Right lobe of liver (tissue), 6 donors: Measurements from ENCODE around the gene ALDH1L1. TPM values are rescaled to one million over a fixed set of nuclear protein-coding genes. Genes with fewer than 3 reads are reported as not detected.

Experiments used
- ATAC-seq, 4 donors: fragments of 200-7000 bp; cut with Tn5 transposase; one replicate each; pipeline ENCODE4 v1.9.1; 2020; ENCODE audit warnings: mild to moderate bottlenecking in 4 of 4, moderate library complexity in 4 of 4
- DNase-seq, 3 donors: peaks; one replicate each; pipeline ENCODE4 v3.0.0-alpha.2; 2020
- H3K27ac ChIP-seq, 3 donors: fragments of 200-600 bp; one replicate each; pipeline ENCODE4 v1.8.0; 2022
- H3K27me3 ChIP-seq, 2 donors: fragments of 200-600 bp; one replicate each; pipeline ENCODE4 v1.8.0; 2022
- H3K36me3 ChIP-seq, 4 donors: fragments of 200-600 bp; sonication (generic) in 1 of 4; one replicate each; pipeline versions ENCODE4 v1.5.1 to v1.8.0; 2017 to 2022; ENCODE audit warnings: control low read depth in 1 of 4
- H3K4me1 ChIP-seq, 4 donors: fragments of 200-600 bp; sonication (generic) in 1 of 4; one replicate each; pipeline versions ENCODE4 v1.5.1 to v1.8.0; 2017 to 2022; ENCODE audit warnings: control low read depth in 1 of 4
- H3K4me3 ChIP-seq, 3 donors: fragments of 200-600 bp; one replicate each; pipeline ENCODE4 v1.8.0; 2022
- H3K9me3 ChIP-seq, 4 donors: fragments of 200-600 bp; sonication (generic) in 1 of 4; one replicate each; pipeline versions ENCODE4 v1.5.1 to v1.8.0; 2017 to 2022; ENCODE audit warnings: control low read depth in 1 of 4
- POLR2A ChIP-seq: fragments of 450-650 bp; IDR thresholded peaks from one replicate; pipeline ENCODE4 v1.6.1; 2017; ENCODE audit warnings: antibody characterized with exemption, mild to moderate bottlenecking
- WGBS: methylation state at CpG from one replicate; pipeline ENCODE4 v1.1.6; 2018; ENCODE audit warnings: low coverage, low lambda C conversion rate; ENCODE audit not compliant: insufficient coverage; ENCODE audit errors: missing lambda C conversion rate; 5-methylcytosine and 5-hydroxymethylcytosine counted together
- intact Hi-C, 2 donors: fragments of 100-400 bp; cut with DNase I; formaldehyde crosslinking; loops; one replicate each; pipeline versions ENCODE4 v1.11.2 to v1.14.1; 2022
- total RNA-seq, 6 experiments: library from RNA; depleted of rRNA in 2 of 6; stranded (reverse); fragments of >200 nt in 2 of 6; fragmentation: NEBNext Ultra II Directional in 3 of 6; extraction: Animal tissue kit (Norgen Biotek cat#: 25700) in 3 of 6; gene quantifications; one replicate each; pipeline versions ENCODE4 v1.1.0 to v1.2.4, GENCODE V29; 2016 to 2023
- TF ChIP-seq, protein P1 (sequence below), 4 donors: fragments of 200-600 bp in 3 of 4; fragments of 450-650 bp in 1 of 4; IDR thresholded peaks; one replicate each; pipeline versions ENCODE4 v1.5.1 to v1.8.0; 2016 to 2022; ENCODE audit warnings: antibody characterized with exemption in 4 of 4, mild to moderate bottlenecking in 2 of 4
- donor health status: DM: no; HTN: yes; CAD: no.
- donor health status: DM: no; HTN: no; CAD: no.
- donor health status: DM: no; HTN: no; CAD: no.
- donor health status: DM: no; HTN: yes; CAD: no.
- donor health status: DM: no; HTN: yes; CAD: no.

The ALDH1L1 gene
- total RNA-seq, 6 experiments from 2014 or later: 94.9 to 962 (median 353) TPM

DNA sequence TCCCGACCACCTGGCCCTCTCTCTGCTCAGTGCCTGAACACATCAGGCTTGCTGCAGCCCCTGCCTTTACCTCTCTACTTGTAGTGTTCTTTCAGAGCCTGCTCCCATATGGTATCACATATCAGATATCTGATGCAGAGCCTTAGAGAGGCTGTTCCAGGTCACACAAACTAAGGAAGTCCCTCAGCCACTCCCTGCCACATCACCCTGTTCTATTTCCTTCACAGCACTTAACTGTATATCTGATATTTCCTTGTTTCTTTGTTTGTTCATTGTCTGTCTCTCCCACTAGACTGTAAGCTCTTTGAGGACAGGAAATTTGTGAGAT, 976 bp upstream of the ALDH1L1 start:
- no peak for DNase-seq
- no peaks in the 10 kb centered on the region for H3K9me3 ChIP-seq
- peak overlapping the region; percentile 75 to 100 (median 97) for H3K27ac ChIP-seq
- H3K27me3 ChIP-seq: no peaks in the 10 kb centered on the region
- intact Hi-C loops: no loop called here
- no peaks in the 10 kb centered on the region for H3K36me3 ChIP-seq
- no peak for ATAC-seq
- 8% methylated on average over 1 of the region's 1 CpG for WGBS
- TF ChIP-seq POLR2A: no peak
- TF ChIP-seq, protein P1, sequence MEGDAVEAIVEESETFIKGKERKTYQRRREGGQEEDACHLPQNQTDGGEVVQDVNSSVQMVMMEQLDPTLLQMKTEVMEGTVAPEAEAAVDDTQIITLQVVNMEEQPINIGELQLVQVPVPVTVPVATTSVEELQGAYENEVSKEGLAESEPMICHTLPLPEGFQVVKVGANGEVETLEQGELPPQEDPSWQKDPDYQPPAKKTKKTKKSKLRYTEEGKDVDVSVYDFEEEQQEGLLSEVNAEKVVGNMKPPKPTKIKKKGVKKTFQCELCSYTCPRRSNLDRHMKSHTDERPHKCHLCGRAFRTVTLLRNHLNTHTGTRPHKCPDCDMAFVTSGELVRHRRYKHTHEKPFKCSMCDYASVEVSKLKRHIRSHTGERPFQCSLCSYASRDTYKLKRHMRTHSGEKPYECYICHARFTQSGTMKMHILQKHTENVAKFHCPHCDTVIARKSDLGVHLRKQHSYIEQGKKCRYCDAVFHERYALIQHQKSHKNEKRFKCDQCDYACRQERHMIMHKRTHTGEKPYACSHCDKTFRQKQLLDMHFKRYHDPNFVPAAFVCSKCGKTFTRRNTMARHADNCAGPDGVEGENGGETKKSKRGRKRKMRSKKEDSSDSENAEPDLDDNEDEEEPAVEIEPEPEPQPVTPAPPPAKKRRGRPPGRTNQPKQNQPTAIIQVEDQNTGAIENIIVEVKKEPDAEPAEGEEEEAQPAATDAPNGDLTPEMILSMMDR (IDR thresholded peaks at IDR 0.05): no peak
- peaks cover 0 to 39% (median 18%) of the 10 kb centered on the region in 4 donors for H3K4me1 ChIP-seq
- peak overlapping the region; percentile 69 to 91 (median 88) for H3K4me3 ChIP-seq

DNA sequence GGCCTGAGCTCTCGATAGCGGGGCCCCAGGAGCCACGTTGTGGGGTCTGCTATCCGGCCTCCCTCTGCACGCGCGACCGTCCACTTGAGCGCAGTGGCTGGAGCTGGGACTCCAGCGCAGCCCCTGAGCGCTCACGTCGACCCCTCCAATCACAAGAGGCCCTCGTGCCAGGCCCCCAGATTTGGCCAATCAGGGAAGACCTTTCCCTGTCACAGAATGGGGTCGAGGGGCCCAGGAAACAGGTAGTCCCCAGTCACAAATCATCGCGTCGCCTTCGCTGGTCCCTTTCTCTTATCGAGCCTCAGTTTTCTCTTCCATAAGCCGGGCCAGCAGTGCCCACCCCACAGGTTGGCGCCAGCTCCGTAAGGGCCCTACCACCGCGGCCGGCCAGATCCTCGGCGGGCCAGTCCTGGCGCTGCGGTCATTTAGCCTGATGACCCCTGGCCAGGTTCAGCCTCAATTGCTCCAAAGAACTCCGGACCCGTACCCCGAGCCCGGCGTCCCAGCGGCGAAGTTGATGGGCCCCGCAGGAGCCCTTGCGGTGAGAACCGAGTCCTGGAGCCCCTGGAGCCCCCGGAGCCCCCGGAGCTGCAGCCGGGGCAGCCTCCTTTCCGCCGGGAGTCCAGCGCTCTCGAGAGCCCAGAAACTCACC, 435 bp downstream of the ALDH1L1 start:
- 0% methylated on average over 6 of the region's 47 CpGs for WGBS
- ATAC-seq: peak; percentile 36 to 63 (median 59)

DNA sequence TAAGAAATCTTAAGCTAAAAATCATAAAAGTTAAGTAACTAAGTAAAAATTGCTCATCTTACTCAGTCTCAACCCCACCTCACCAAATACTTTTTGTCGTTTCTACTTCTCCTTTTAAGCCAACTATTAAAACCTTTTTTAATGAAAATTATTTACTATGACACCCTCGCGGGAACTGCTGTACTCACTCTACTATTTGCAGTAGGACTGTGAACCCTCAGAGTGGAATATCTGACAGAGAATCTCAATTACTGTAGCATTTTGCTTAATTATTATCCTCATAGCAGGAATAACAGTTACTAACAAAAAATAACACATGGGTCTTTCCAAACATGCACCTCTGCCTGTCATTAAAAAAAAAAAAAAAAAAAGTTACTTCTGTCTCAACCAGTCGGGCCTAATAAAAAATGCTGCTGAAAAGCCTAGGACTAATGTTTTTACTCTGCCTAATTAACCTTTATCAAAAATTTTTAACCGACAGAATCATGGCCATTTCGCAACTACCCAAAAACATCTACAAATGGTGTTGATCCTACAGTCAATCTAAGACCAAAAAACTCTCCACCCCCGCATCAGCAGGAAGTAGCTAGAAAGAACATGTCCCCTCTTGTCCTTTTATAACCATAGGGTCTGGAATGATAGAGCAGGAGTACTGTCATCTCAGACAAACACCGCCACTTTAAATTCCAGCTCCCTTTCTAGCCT, 10.2 kb downstream of the ALDH1L1 start:
- no peak overlapping the region for H3K27ac ChIP-seq
- 27% methylated on average over 7 of the region's 8 CpGs for WGBS
- no peaks in the 10 kb centered on the region for H3K27me3 ChIP-seq
- TF ChIP-seq POLR2A: no peak
- peaks cover 0 to 8% (median 0%) of the 10 kb centered on the region in 4 donors for H3K36me3 ChIP-seq
- DNase-seq: no peak
- ATAC-seq: peak; percentile 6 to 53 (median 45)
- H3K4me3 ChIP-seq: no peak overlapping the region
- no peaks in the 10 kb centered on the region for H3K9me3 ChIP-seq
- intact Hi-C loops: no loop called here
- H3K4me1 ChIP-seq: peaks cover 0 to 55% (median 12%) of the 10 kb centered on the region in 4 donors

More for the DNA sequence above, 435 bp downstream of the ALDH1L1 start:
- Histone ChIP-seq H3K36me3 (no peaks in the 10 kb centered on the region), H3K27ac (peak overlapping the region; percentile 75 to 100 (median 97)), H3K4me3 (peak overlapping the region; percentile 69 to 91 (median 88)), H3K27me3 (no peaks in the 10 kb centered on the region), H3K9me3 (no peaks in the 10 kb centered on the region), H3K4me1 (peaks cover 0 to 26% (median 11%) of the 10 kb centered on the region in 4 donors)
- intact Hi-C loops: no loop called here
- no peak for TF ChIP-seq POLR2A
- TF ChIP-seq, protein P1 (IDR thresholded peaks at IDR 0.05): peak in 1 of 4 donors; percentile 17
- peak; percentile 70 to 81 (median 75) for DNase-seq

DNA sequence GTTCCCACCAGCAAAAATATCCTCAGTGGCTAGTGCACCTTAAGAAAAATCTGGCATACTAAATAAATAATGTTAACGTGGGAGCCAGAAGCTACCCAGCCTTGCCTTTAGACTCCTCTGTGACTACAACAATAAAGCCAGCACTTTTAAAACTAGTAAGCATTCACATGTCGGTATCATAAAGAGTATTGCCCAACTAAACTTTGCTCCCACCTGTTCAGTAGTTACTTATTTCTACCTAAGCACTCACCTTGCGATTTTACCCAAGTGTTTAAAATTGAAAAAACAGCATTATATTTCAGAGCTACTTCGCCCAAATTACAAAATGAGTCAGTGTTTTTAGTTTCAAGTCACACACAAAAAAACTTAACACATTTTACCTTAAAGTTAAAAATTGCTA, 12.8 kb downstream of the ALDH1L1 start:
- peak; percentile 50 to 73 (median 68) for ATAC-seq

More for the DNA sequence above, 12.8 kb downstream of the ALDH1L1 start:
- TF ChIP-seq POLR2A: no peak
- TF ChIP-seq, protein P1 (IDR thresholded peaks at IDR 0.05): no peak
- WGBS: 39% methylated on average over 4 of the region's 4 CpGs
- Histone ChIP-seq H3K36me3 (peaks cover 0 to 8% (median 0%) of the 10 kb centered on the region in 4 donors), H3K9me3 (no peaks in the 10 kb centered on the region), H3K4me1 (peaks cover 0 to 38% (median 12%) of the 10 kb centered on the region in 4 donors), H3K4me3 (no peak overlapping the region), H3K27ac (peak overlapping the region in 1 of 3 donors; percentile 24), H3K27me3 (no peaks in the 10 kb centered on the region)
- intact Hi-C loops: no loop called here
- no peak for DNase-seq
